ENCODE measurements around the gene EPAS1. TPM values are rescaled to one million over a fixed set of nuclear protein-coding genes. Genes with fewer than 3 reads are reported as not detected.
A peak's percentile ranks its signal among the peaks of the same experiment; 100 is the strongest.

Gene EPAS1
- total RNA-seq, 6 experiments from 2014 or later = 101 to 232 (median 170) TPM

- 0% methylated on average over 1 of the region's 1 CpG for WGBS (ENCODE audit: insufficient coverage, low coverage, low lambda C conversion rate, missing lambda C conversion rate)
- peak; percentile 51 to 63 (median 61) for ATAC-seq
- DNase-seq = no peak
- TF ChIP-seq POLR2A (IDR thresholded peaks at IDR 0.05) (no peak), CTCF (IDR thresholded peaks at IDR 0.05) (no peak)
- intact Hi-C loops (cut with DNase I) = no loop called here
- H3K4me1 ChIP-seq = peaks cover 0 to 27% (median 14%) of the 10 kb centered on the region in 4 donors
- peak overlapping the region in 1 of 3 donors; percentile 20 for H3K4me3 ChIP-seq
- H3K36me3 ChIP-seq = no peaks in the 10 kb centered on the region
- H3K27me3 ChIP-seq = no peaks in the 10 kb centered on the region
- no peaks in the 10 kb centered on the region for H3K9me3 ChIP-seq
- H3K27ac ChIP-seq = peak overlapping the region in 2 of 3 donors; percentile 33 to 85
These were observed 37.4 kb upstream of the EPAS1 start for GRCh38 chr2:46259777-46260168.

- peaks cover 0 to 28% (median 14%) of the 10 kb centered on the region in 4 donors for H3K4me1 ChIP-seq
- no peaks in the 10 kb centered on the region for H3K27me3 ChIP-seq
- no peak for TF ChIP-seq CTCF (IDR thresholded peaks at IDR 0.05)
- TF ChIP-seq POLR2A (IDR thresholded peaks at IDR 0.05) = no peak
- peak overlapping the region in 1 of 3 donors; percentile 20 for H3K4me3 ChIP-seq
- DNase-seq (peak in 1 of 3 donors; percentile 56), ATAC-seq (peak; percentile 40 to 67 (median 62))
- H3K9me3 ChIP-seq = no peaks in the 10 kb centered on the region
- H3K36me3 ChIP-seq = no peaks in the 10 kb centered on the region
- WGBS (ENCODE audit: insufficient coverage, low coverage, low lambda C conversion rate, missing lambda C conversion rate) = 16% methylated on average over 4 of the region's 4 CpGs
- peak overlapping the region in 2 of 3 donors; percentile 33 to 85 for H3K27ac ChIP-seq
- intact Hi-C loops (cut with DNase I) = no loop called here
These were observed 36.9 kb upstream of the EPAS1 start for GRCh38 chr2:46260305-46260704.

GRCh38 chr2:46262248-46262938, 34.8 kb upstream of the EPAS1 start:
- no peak for ATAC-seq
- H3K4me3 ChIP-seq = no peak overlapping the region
- H3K9me3 ChIP-seq = no peaks in the 10 kb centered on the region
- TF ChIP-seq CTCF (IDR thresholded peaks at IDR 0.05) (no peak), POLR2A (IDR thresholded peaks at IDR 0.05) (no peak)
- no peaks in the 10 kb centered on the region for H3K27me3 ChIP-seq
- peaks cover 0 to 44% (median 14%) of the 10 kb centered on the region in 4 donors for H3K4me1 ChIP-seq
- intact Hi-C loops (cut with DNase I) = no loop called here
- WGBS (ENCODE audit: insufficient coverage, low coverage, low lambda C conversion rate, missing lambda C conversion rate) = 58% methylated on average over 2 of the region's 2 CpGs
- no peak overlapping the region for H3K27ac ChIP-seq
- DNase-seq = no peak
- H3K36me3 ChIP-seq = no peaks in the 10 kb centered on the region

- 92% methylated on average over 1 of the region's 1 CpG for WGBS (ENCODE audit: insufficient coverage, low coverage, low lambda C conversion rate, missing lambda C conversion rate)
- Histone ChIP-seq H3K4me1 (peaks cover 0 to 53% (median 14%) of the 10 kb centered on the region in 4 donors), H3K9me3 (no peaks in the 10 kb centered on the region), H3K36me3 (no peaks in the 10 kb centered on the region), H3K4me3 (no peak overlapping the region), H3K27ac (no peak overlapping the region), H3K27me3 (no peaks in the 10 kb centered on the region)
- intact Hi-C loops (cut with DNase I) = no loop called here
- no peak for ATAC-seq
- no peak for TF ChIP-seq CTCF (IDR thresholded peaks at IDR 0.05)
- TF ChIP-seq POLR2A (IDR thresholded peaks at IDR 0.05) = no peak
- no peak for DNase-seq
These were observed 33.9 kb upstream of the EPAS1 start for GRCh38 chr2:46263347-46263746.
